ENCODE data around the gene MEF2C. TPM values are rescaled to one million over a fixed set of nuclear protein-coding genes. Genes with fewer than 3 reads are reported as not detected.

MEF2C gene
- total RNA-seq, 1 experiment from 2014 or later, result 1.7 TPM

GRCh38 chr5:88681211-88681803, 201.7 kb downstream of the MEF2C start:
- H3K27ac Mint-ChIP-seq, result no peak overlapping the region
- POLR2A ChIA-PET, result no interaction called here

More at GRCh38 chr5:88681211-88681803, 201.7 kb downstream of the MEF2C start:
- no peak overlapping the region for H3K4me3 Mint-ChIP-seq
- DNase-seq (ENCODE audit: low spot score), result no peak
- no peaks in the 10 kb centered on the region for H3K36me3 Mint-ChIP-seq
- TF ChIP-seq ZNF396 (CRISPR knock-in tag; IDR thresholded peaks at IDR 0.05; ENCODE audit: borderline replicate concordance) (no peak), RORB (CRISPR knock-in tag; IDR thresholded peaks at IDR 0.05) (no peak), E2F5 (CRISPR knock-in tag; IDR thresholded peaks at IDR 0.05) (no peak), MYBL2 (CRISPR knock-in tag; IDR thresholded peaks at IDR 0.05) (no peak), ATF6 (CRISPR knock-in tag; IDR thresholded peaks at IDR 0.05) (no peak), GTF2I (CRISPR knock-in tag; conservative IDR thresholded peaks at IDR 0.05) (no peak), ERG (CRISPR knock-in tag; IDR thresholded peaks at IDR 0.05) (no peak), HMGA2 (CRISPR knock-in tag; IDR thresholded peaks at IDR 0.05) (no peak), ELF4 (CRISPR knock-in tag; IDR thresholded peaks at IDR 0.05; ENCODE audit: low read depth) (no peak), SOX15 (CRISPR knock-in tag; IDR thresholded peaks at IDR 0.05) (no peak), ZNF532 (CRISPR knock-in tag; IDR thresholded peaks at IDR 0.05; ENCODE audit: borderline replicate concordance) (no peak), ZBTB21 (CRISPR knock-in tag; IDR thresholded peaks at IDR 0.05; ENCODE audit: borderline replicate concordance) (no peak), E2F1 (CRISPR knock-in tag; IDR thresholded peaks at IDR 0.05) (no peak), ZNF281 (CRISPR knock-in tag; IDR thresholded peaks at IDR 0.05) (no peak), CREM (CRISPR knock-in tag; IDR thresholded peaks at IDR 0.05) (no peak)
- TF ChIP-seq, protein P1, sequence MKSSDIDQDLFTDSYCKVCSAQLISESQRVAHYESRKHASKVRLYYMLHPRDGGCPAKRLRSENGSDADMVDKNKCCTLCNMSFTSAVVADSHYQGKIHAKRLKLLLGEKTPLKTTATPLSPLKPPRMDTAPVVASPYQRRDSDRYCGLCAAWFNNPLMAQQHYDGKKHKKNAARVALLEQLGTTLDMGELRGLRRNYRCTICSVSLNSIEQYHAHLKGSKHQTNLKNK (CRISPR knock-in tag; IDR thresholded peaks at IDR 0.05), result no peak
- ATAC-seq, result no peak
- CTCF ChIA-PET, result interaction anchor here (1.0 to 3.0 kb wide), 6 partner anchors 9 to 900 kb away, joined by 3 to 35 read pairs (median 11); no protein-coding TSS in a partner anchor
- H3K27me3 Mint-ChIP-seq (ENCODE audit: low read depth), result peaks cover 100% of the 10 kb centered on the region
- H3K4me1 Mint-ChIP-seq, result peaks cover 58% of the 10 kb centered on the region
- no peaks in the 10 kb centered on the region for H3K9me3 Mint-ChIP-seq
